ENCODE results near the gene CCNA2. TPM values are rescaled to one million over a fixed set of nuclear protein-coding genes. Genes with fewer than 3 reads are reported as not detected.
A peak's percentile ranks its signal among the peaks of the same experiment; 100 is the strongest.

Gene CCNA2
- total and polyA plus RNA-seq, 9 of the 15 experiments (the other 6 are each of a cell fraction or from before 2014, with no cell fraction given): 37.1 to 197 (median 154) TPM

DNA sequence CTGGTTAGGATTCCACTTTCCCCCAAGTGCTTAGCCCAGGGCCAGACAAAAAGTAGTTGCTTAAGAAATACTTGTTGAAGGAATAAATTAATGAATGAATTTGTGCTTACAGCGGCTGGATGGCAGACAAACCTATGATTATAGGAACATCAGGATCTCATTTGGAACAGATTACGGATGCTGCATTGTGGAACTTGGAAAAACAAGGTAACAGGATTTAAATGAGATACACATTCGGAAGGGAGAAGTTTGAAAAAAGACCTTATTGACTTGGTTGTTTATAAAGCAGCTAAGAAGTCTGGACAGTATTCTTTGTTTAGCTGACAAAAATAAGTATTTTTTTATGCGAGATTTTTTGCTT lies 22.0 kb downstream of the CCNA2 start (continued):
- TF ChIP-seq ZNF696 (CRISPR knock-in tag; conservative IDR thresholded peaks at IDR 0.05) (no peak), MTA2 (IDR thresholded peaks at IDR 0.05; ENCODE audit: low read depth) (no peak), NFRKB (IDR thresholded peaks at IDR 0.05; ENCODE audit: low read depth) (no peak), CSDE1 (IDR thresholded peaks at IDR 0.05) (no peak), USF2 (CRISPR knock-in tag; IDR thresholded peaks at IDR 0.05) (no peak), HLTF (IDR thresholded peaks at IDR 0.05) (0 out of 2 replicates have a peak, but pooled peaks have one; percentile 3), XRCC4 (IDR thresholded peaks at IDR 0.05; ENCODE audit: extremely low read depth, insufficient read depth, insufficient read length) (no peak), ZNF780A (CRISPR knock-in tag; IDR thresholded peaks at IDR 0.05) (no peak), ARNT (IDR thresholded peaks at IDR 0.05) (0 out of 4 replicates have a peak, but pooled peaks of 1 of the 2 experiments have one; percentile 16), NCOA2 (IDR thresholded peaks at IDR 0.05; ENCODE audit: partially characterized antibody in 2 of 2) (no peak)

GRCh38 chr4:121800961-121801714 lies 22.5 kb downstream of the CCNA2 start, which contains the start of gene EXOSC9:
TSS of gene EXOSC9 (plus strand) at chr4:121801323. CDS start at chr4:121801425, 102 bp downstream.
- Histone ChIP-seq H3K9me3 (replicated peaks; ENCODE audit: control insufficient read depth, insufficient read depth, low read depth, low read length) (no peaks in the 10 kb centered on the region), H3K27me3 (ENCODE audit: control insufficient read depth in 2 of 2, insufficient read depth in 2 of 2, low read length in 2 of 2) (no peaks in the 10 kb centered on the region), H3K9me1 (ENCODE audit: control insufficient read depth, insufficient read depth, low read length) (no peaks in the 10 kb centered on the region), H3K4me1 (replicated peaks in 1 of 2; ENCODE audit: control insufficient read depth in 2 of 2, insufficient read depth in 2 of 2, low read length in 2 of 2) (peaks cover 3 to 8% of the 10 kb centered on the region in 2 experiments; a peak in 1 of 5 replicates), H3K4me3 (peak within 1 kb of the TSS; percentile 94), H3K36me3 (ENCODE audit: control insufficient read depth, insufficient read depth, low read length) (peaks cover 45% of the 10 kb centered on the region), H3K79me2 (ENCODE audit: control insufficient read depth, insufficient read depth, low read length) (peaks cover 33% of the 10 kb centered on the region), H3K27ac (ENCODE audit: extremely low read depth, low read depth, low read length) (peak within 1 kb of the TSS; percentile 97), H3K4me2 (ENCODE audit: insufficient read depth, low read length) (peak within 1 kb of the TSS; percentile 94), H3K9ac (ENCODE audit: insufficient read depth in 1 of 2, low read depth in 2 of 2, low read length in 2 of 2) (peak within 1 kb of the TSS; percentile 98 to 100), H2AFZ (ENCODE audit: low read depth, low read length) (peak within 1 kb of the TSS; percentile 99), H4K20me1 (replicated peaks; ENCODE audit: control insufficient read depth, insufficient read depth, low read length) (no peaks in the 10 kb centered on the region)
- BruUV-seq (replicated peaks): no TSS peak
- DNase-seq (ENCODE audit: extremely low read depth in 1 of 4, low spot score in 3 of 4) (peak; percentile 88 to 97 (median 90)), ATAC-seq (peak; percentile 85), FAIRE-seq (peak; percentile 91)
- POLR2A ChIA-PET: interaction anchor here (0.6 to 2.3 kb wide), 9 partner anchors 9 to 1591 kb away, joined by 3 to 8 read pairs (median 4); partner anchors contain the start of gene CCNA2
- WGBS (ENCODE audit: insufficient coverage, low coverage, missing lambda C conversion rate): under 1% methylated on average over 44 of the region's 48 CpGs
- in situ Hi-C loops (cut with MboI) (no loop called here), intact Hi-C loops (cut with micrococcal nuclease) (loop anchor here (2.0 kb wide), 1 partner anchor 22 kb away; the partner anchor contains the start of gene CCNA2)
- CTCF ChIA-PET (ENCODE audit: low intra/inter-chr PET ratio): no interaction called here
- TF ChIP-seq ESRRA (IDR thresholded peaks at IDR 0.05; ENCODE audit: borderline replicate concordance, low read depth) (peak; percentile 88; the same call in 1 of the 2 replicates), NEUROD1 (IDR thresholded peaks at IDR 0.05; ENCODE audit: borderline replicate concordance, low read depth, low read length, partially characterized antibody) (peak; percentile 20), MLLT1 (IDR thresholded peaks at IDR 0.05) (peak in 1 of 2 experiments; percentile 83; a peak in 1 of 4 replicates), NFIX (CRISPR knock-in tag; IDR thresholded peaks at IDR 0.05; ENCODE audit: low read depth) (no peak), SMARCA4 (IDR thresholded peaks at IDR 0.05) (peak; percentile 59), ARID3A (IDR thresholded peaks at IDR 0.05; ENCODE audit: borderline replicate concordance, low read depth, low read length) (no peak), HDAC8 (tag; IDR thresholded peaks at IDR 0.05) (no peak), DIDO1 (tag; IDR thresholded peaks at IDR 0.05; ENCODE audit: low read depth) (peak; percentile 82), STAT5B (CRISPR knock-in tag; IDR thresholded peaks at IDR 0.05) (no peak)

Data from K562 (cell line).